Body of pancreas (tissue), 4 donors: ENCODE results near the gene SYK. TPM values are rescaled to one million over a fixed set of nuclear protein-coding genes. Genes with fewer than 3 reads are reported as not detected.

ENCODE experiments used
- ATAC-seq: fragments of 150-250 bp; one replicate; pipeline ENCODE4 v1.9.1; 2016
- DNase-seq, 4 donors: peaks; one replicate each; pipeline ENCODE4 v3.0.0-alpha.2; 2019
- H3K27ac ChIP-seq, 4 donors: fragments of 200-600 bp; sonication (generic); 1 replicate in 3 of 4; 2 replicates in 1 of 4; pipeline versions ENCODE4 v1.5.1 to v1.6.1; 2016 to 2019; ENCODE audit warnings: mild to moderate bottlenecking in 1 of 4, mixed read lengths in 1 of 4, moderate library complexity in 1 of 4
- H3K27me3 ChIP-seq, 2 donors: fragments of 200-600 bp; sonication (generic); one replicate each; pipeline ENCODE4 v1.6.0; 2016; ENCODE audit warnings: mild to moderate bottlenecking in 1 of 2
- H3K36me3 ChIP-seq, 2 donors: fragments of 200-600 bp; sonication (generic); replicated peaks in 1 of 2; 2 replicates each; pipeline ENCODE4 v1.5.1; 2016; ENCODE audit warnings: low read depth in 2 of 2; ENCODE audit not compliant: insufficient read depth in 1 of 2
- H3K4me1 ChIP-seq: fragments of 200-600 bp; sonication (generic); one replicate; pipeline ENCODE4 v1.6.0; 2016
- H3K4me3 ChIP-seq, 2 donors: fragments of 200-600 bp; sonication (generic); 1 replicate in 1 of 2; 2 replicates in 1 of 2; pipeline ENCODE4 v1.5.1; 2016 to 2019
- H3K9me3 ChIP-seq, 3 donors: fragments of 200-600 bp; sonication (generic); 1 replicate in 2 of 3; 2 replicates in 1 of 3; pipeline ENCODE4 v1.5.1; 2016
- CTCF ChIP-seq, 7 experiments: fragments of 450-650 bp in 4 of 7; fragments of 200-600 bp in 3 of 7; sonication (generic) in 3 of 7; IDR thresholded peaks; one replicate each; pipeline ENCODE4 v1.5.1; 2016 to 2019; ENCODE audit warnings: antibody characterized with exemption in 7 of 7
- POLR2A ChIP-seq, 3 donors: fragments of 450-650 bp; IDR thresholded peaks; one replicate each; pipeline ENCODE4 v1.6.1; 2016; ENCODE audit warnings: antibody characterized with exemption in 3 of 3, mild to moderate bottlenecking in 2 of 3
- WGBS, 2 donors: methylation state at CpG; one replicate each; pipeline ENCODE4 v1.1.5; 2017; 5-methylcytosine and 5-hydroxymethylcytosine counted together
- intact Hi-C: fragments of 100-400 bp; cut with DNase I; formaldehyde crosslinking; loops from one replicate; pipeline ENCODE4 v1.15.1; 2023
- total RNA-seq, 2 donors: library from RNA; depleted of rRNA; stranded (reverse); fragments of >200 nt; gene quantifications; one replicate each; pipeline ENCODE4 v1.1.0, GENCODE V29; 2016

SYK gene
- total RNA-seq, 2 donors from 2014 or later = 10.5 to 11.2 TPM

GRCh38 chr9:90821697-90822096, 20.1 kb downstream of the SYK start:
- TF ChIP-seq CTCF (IDR thresholded peaks at IDR 0.05) = no peak
- TF ChIP-seq POLR2A (IDR thresholded peaks at IDR 0.05) = no peak
- no peaks in the 10 kb centered on the region for H3K9me3 ChIP-seq
- peaks cover 8% of the 10 kb centered on the region for H3K4me1 ChIP-seq
- no peaks in the 10 kb centered on the region for H3K27me3 ChIP-seq
- DNase-seq (no peak), ATAC-seq (no peak)
- no peaks in the 10 kb centered on the region for H3K36me3 ChIP-seq
- WGBS, 2 donors = 92 to 94% methylated on average over 5 of the region's 5 CpGs
- H3K27ac ChIP-seq = no peak overlapping the region
- intact Hi-C loops = no loop called here
- H3K4me3 ChIP-seq = no peak overlapping the region

GRCh38 chr9:90822866-90823265, 21.2 kb downstream of the SYK start:
- TF ChIP-seq POLR2A (IDR thresholded peaks at IDR 0.05) = no peak
- no peak for TF ChIP-seq CTCF (IDR thresholded peaks at IDR 0.05)
- Histone ChIP-seq H3K27ac (no peak overlapping the region), H3K27me3 (no peaks in the 10 kb centered on the region), H3K36me3 (no peaks in the 10 kb centered on the region), H3K4me3 (no peak overlapping the region), H3K9me3 (no peaks in the 10 kb centered on the region), H3K4me1 (peaks cover 8% of the 10 kb centered on the region)
- ATAC-seq = no peak
- WGBS, 2 donors = 91 to 98% methylated on average over 2 of the region's 2 CpGs
- intact Hi-C loops = no loop called here
- DNase-seq = no peak

- Histone ChIP-seq H3K27ac (no peak overlapping the region), H3K4me1 (no peaks in the 10 kb centered on the region), H3K9me3 (no peaks in the 10 kb centered on the region), H3K4me3 (no peak overlapping the region), H3K27me3 (no peaks in the 10 kb centered on the region), H3K36me3 (no peaks in the 10 kb centered on the region)
- 79 to 92% methylated on average over 1 of the region's 1 CpG for WGBS, 2 donors
- intact Hi-C loops = no loop called here
- TF ChIP-seq POLR2A (IDR thresholded peaks at IDR 0.05) (no peak), CTCF (IDR thresholded peaks at IDR 0.05) (no peak)
- ATAC-seq (no peak), DNase-seq (no peak)
Measured at GRCh38 chr9:90825586-90825985, 24.0 kb downstream of the SYK start.

- no peak for TF ChIP-seq POLR2A (IDR thresholded peaks at IDR 0.05)
- TF ChIP-seq CTCF (IDR thresholded peaks at IDR 0.05) = no peak
- DNase-seq (no peak), ATAC-seq (no peak)
- Histone ChIP-seq H3K4me1 (peaks cover 7% of the 10 kb centered on the region), H3K4me3 (no peak overlapping the region), H3K27ac (no peak overlapping the region), H3K27me3 (no peaks in the 10 kb centered on the region), H3K9me3 (no peaks in the 10 kb centered on the region), H3K36me3 (no peaks in the 10 kb centered on the region)
- intact Hi-C loops = no loop called here
- WGBS, 2 donors = 74 to 93% methylated on average over 5 of the region's 5 CpGs
Measured at GRCh38 chr9:90826326-90827020, 24.9 kb downstream of the SYK start.
